Endothelial cell of umbilical vein (primary cell): ENCODE measurements around the gene GIN1. TPM values are rescaled to one million over a fixed set of nuclear protein-coding genes. Genes with fewer than 3 reads are reported as not detected.

Experiments
- polyA plus RNA-seq, 4 experiments: library from polyadenylated mRNA; depleted of rRNA in 3 of 4; stranded (reverse) in 3 of 4; unstranded in 1 of 4; fragments of >200 nt; gene quantifications; 2 replicates each; pipeline versions ENCODE4 v1.2.1 to v1.2.3, GENCODE V29; 2011 to 2012; ENCODE audit warnings: missing spikeins in 1 of 4
- total RNA-seq: library from RNA; stranded (reverse); gene quantifications from 2 replicates; pipeline ENCODE4 v1.2.3, GENCODE V29; 2021

GIN1 gene
- total and polyA plus RNA-seq, 2 donors (not counting 3 experiments of a cell fraction or from before 2014, with no cell fraction given): 0.98 to 4.4 TPM

Other genes with a start within 250 kb of the GIN1 start
- gene PPIP5K2, start 163 bp upstream of the GIN1 start, total RNA-seq: 53.5 and 69.4 TPM in 2 replicates
- 17.4 and 20.8 TPM in 2 replicates for gene PPIP5K2, start 163 bp upstream of the GIN1 start, polyA plus RNA-seq
- gene MACIR, start 138.6 kb upstream of the GIN1 start, total RNA-seq: 9.3 and 9.6 TPM in 2 replicates
- 3.9 and 4.0 TPM in 2 replicates for gene MACIR, start 138.6 kb upstream of the GIN1 start, polyA plus RNA-seq